Upper lobe of left lung (tissue), 4 donors: ENCODE measurements around the gene SAMD3.

ENCODE experiments used
- EP300 ChIP-seq, 4 donors: sonication (generic); formaldehyde crosslinking; IDR thresholded peaks; one replicate each; pipeline ENCODE4 v1.5.1; 2017; ENCODE audit warnings: antibody characterized with exemption in 4 of 4, control low read depth in 2 of 4
- POLR2A ChIP-seq, 4 donors: fragments of 450-650 bp; IDR thresholded peaks; one replicate each; pipeline ENCODE4 v1.5.1; 2016 to 2017; ENCODE audit warnings: antibody characterized with exemption in 4 of 4, mild to moderate bottlenecking in 2 of 4
- POLR2AphosphoS5 ChIP-seq, 2 donors: sonication (generic); formaldehyde crosslinking; IDR thresholded peaks; one replicate each; pipeline ENCODE4 v1.5.1; 2017; ENCODE audit warnings: antibody characterized with exemption in 2 of 2
- TF ChIP-seq, protein P1 (sequence below), 6 experiments: fragments of 450-650 bp in 4 of 6; fragments of 200-600 bp in 2 of 6; sonication (generic) in 2 of 6; IDR thresholded peaks; one replicate each; pipeline ENCODE4 v1.5.1; 2016 to 2019; ENCODE audit warnings: antibody characterized with exemption in 6 of 6

DNA sequence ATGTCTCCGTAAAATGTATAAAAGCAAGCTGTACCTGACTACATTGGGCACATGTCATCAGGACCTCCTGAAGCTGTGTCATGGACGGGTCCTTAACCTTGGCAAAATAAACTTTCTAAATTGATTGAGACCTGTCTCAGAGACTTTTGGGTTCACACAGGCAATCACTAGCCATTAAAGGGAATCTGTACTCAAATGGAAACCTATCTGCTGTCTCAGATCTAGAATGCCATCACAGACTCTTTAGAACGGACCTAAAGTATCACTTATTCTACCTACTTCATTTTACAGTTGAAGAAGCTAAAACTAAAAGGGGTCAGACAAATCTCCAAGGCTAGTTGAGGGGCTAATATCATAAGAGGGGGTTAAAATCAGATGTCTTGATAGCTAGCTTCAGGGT lies 11.1 kb downstream of the SAMD3 start:
- TF ChIP-seq POLR2A (IDR thresholded peaks at IDR 0.05) (no peak), EP300 (IDR thresholded peaks at IDR 0.05) (no peak), POLR2AphosphoS5 (IDR thresholded peaks at IDR 0.05) (no peak)
- TF ChIP-seq, protein P1, sequence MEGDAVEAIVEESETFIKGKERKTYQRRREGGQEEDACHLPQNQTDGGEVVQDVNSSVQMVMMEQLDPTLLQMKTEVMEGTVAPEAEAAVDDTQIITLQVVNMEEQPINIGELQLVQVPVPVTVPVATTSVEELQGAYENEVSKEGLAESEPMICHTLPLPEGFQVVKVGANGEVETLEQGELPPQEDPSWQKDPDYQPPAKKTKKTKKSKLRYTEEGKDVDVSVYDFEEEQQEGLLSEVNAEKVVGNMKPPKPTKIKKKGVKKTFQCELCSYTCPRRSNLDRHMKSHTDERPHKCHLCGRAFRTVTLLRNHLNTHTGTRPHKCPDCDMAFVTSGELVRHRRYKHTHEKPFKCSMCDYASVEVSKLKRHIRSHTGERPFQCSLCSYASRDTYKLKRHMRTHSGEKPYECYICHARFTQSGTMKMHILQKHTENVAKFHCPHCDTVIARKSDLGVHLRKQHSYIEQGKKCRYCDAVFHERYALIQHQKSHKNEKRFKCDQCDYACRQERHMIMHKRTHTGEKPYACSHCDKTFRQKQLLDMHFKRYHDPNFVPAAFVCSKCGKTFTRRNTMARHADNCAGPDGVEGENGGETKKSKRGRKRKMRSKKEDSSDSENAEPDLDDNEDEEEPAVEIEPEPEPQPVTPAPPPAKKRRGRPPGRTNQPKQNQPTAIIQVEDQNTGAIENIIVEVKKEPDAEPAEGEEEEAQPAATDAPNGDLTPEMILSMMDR (IDR thresholded peaks at IDR 0.05), result no peak
